Transverse colon (tissue), 4 donors: Measurements from ENCODE around the gene CLDN14. TPM values are rescaled to one million over a fixed set of nuclear protein-coding genes. Genes with fewer than 3 reads are reported as not detected.

Source experiments
- DNase-seq: peaks from one replicate; pipeline ENCODE4 v3.0.0-alpha.2; 2019
- H3K27ac ChIP-seq, 4 donors: fragments of 200-600 bp; sonication (generic); 2 replicates each; pipeline ENCODE4 v1.5.1; 2016 to 2018; ENCODE audit warnings: inconsistent platforms in 4 of 4
- H3K27me3 ChIP-seq: fragments of 200-600 bp; sonication (generic); 2 replicates; pipeline ENCODE4 v1.5.1; 2017; ENCODE audit warnings: inconsistent platforms
- H3K36me3 ChIP-seq, 4 donors: fragments of 200-600 bp; sonication (generic); 2 replicates each; pipeline ENCODE4 v1.5.1; 2017 to 2019; ENCODE audit warnings: inconsistent platforms in 4 of 4
- H3K4me1 ChIP-seq, 4 donors: fragments of 200-600 bp; sonication (generic); 2 replicates each; pipeline ENCODE4 v1.5.1; 2017 to 2020; ENCODE audit warnings: inconsistent platforms in 4 of 4
- H3K4me3 ChIP-seq, 4 donors: fragments of 200-600 bp; sonication (generic); 1 replicate in 1 of 4; 2 replicates in 3 of 4; pipeline versions ENCODE4 v1.5.1 to v1.6.1; 2017 to 2019; ENCODE audit warnings: inconsistent platforms in 4 of 4
- H3K9me3 ChIP-seq, 2 donors: fragments of 200-600 bp; sonication (generic); 2 replicates each; pipeline ENCODE4 v1.5.1; 2017 to 2019; ENCODE audit warnings: inconsistent platforms in 2 of 2
- CTCF ChIP-seq, 5 experiments: fragments of 200-600 bp in 3 of 5; fragments of 450-650 bp in 2 of 5; sonication (generic) in 3 of 5; IDR thresholded peaks; 1 replicate in 2 of 5; 2 replicates in 3 of 5; pipeline ENCODE4 v1.5.1; 2016 to 2017; ENCODE audit warnings: antibody characterized with exemption in 5 of 5, inconsistent platforms in 3 of 5, mild to moderate bottlenecking in 2 of 5, moderate library complexity in 1 of 5
- EP300 ChIP-seq: sonication (generic); formaldehyde crosslinking; IDR thresholded peaks from one replicate; pipeline ENCODE4 v1.6.1; 2017; ENCODE audit warnings: antibody characterized with exemption, low read depth
- POLR2A ChIP-seq: fragments of 450-650 bp; IDR thresholded peaks from one replicate; pipeline ENCODE4 v1.6.1; 2016; ENCODE audit warnings: antibody characterized with exemption, mild to moderate bottlenecking, moderate library complexity
- POLR2AphosphoS5 ChIP-seq, 3 donors: sonication (generic); formaldehyde crosslinking; IDR thresholded peaks; one replicate each; pipeline ENCODE4 v1.6.1; 2016; ENCODE audit warnings: antibody characterized with exemption in 3 of 3
- WGBS, 2 donors: methylation state at CpG; one replicate each; pipeline ENCODE4 v1.1.5; 2018; ENCODE audit warnings: low coverage in 1 of 2; 5-methylcytosine and 5-hydroxymethylcytosine counted together
- in situ Hi-C, 4 donors: fragments of 200-750 bp; cut with MboI; loops; one replicate each; pipeline versions ENCODE4 v1.15.0 to v1.15.1; 2017; ENCODE audit warnings: low sequenced_read_pairs in 3 of 4, low pct_ligation_motif_present in 1 of 4, low pct_unique_long_range_greater_than_20kb in 1 of 4
- intact Hi-C: fragments of 100-400 bp; cut with DNase I; formaldehyde crosslinking; loops from one replicate; pipeline ENCODE4 v1.15.1; 2023; ENCODE audit warnings: low total_unique reads
- total RNA-seq, 4 donors: library from RNA; depleted of rRNA; stranded (reverse); fragments of >200 nt; gene quantifications; one replicate each; pipeline ENCODE4 v1.1.0, GENCODE V29; 2016

CLDN14 gene
- total RNA-seq, 4 donors from 2014 or later: not detected

- Histone ChIP-seq H3K27me3 (no peaks in the 10 kb centered on the region), H3K4me3 (no peak overlapping the region), H3K4me1 (peaks cover 0 to 3% (median 0%) of the 10 kb centered on the region in 4 donors), H3K9me3 (no peaks in the 10 kb centered on the region), H3K36me3 (no peaks in the 10 kb centered on the region), H3K27ac (no peak overlapping the region)
- intact Hi-C loops: no loop called here
- TF ChIP-seq EP300 (no peak), CTCF (IDR thresholded peaks at IDR 0.05) (no peak), POLR2A (no peak)
- DNase-seq: no peak
- in situ Hi-C loops: no loop called here
- WGBS, 2 donors: 89% methylated on average over 10 of the region's 10 CpGs; no CpG with 5 or more reads in 1 of the 2 donors
These were observed 3.2 kb upstream of the CLDN14 start for GRCh38 chr21:36483095-36483494.

GRCh38 chr21:36482673-36483072, 2.8 kb upstream of the CLDN14 start:
- no peak overlapping the region for H3K27ac ChIP-seq
- intact Hi-C loops (no loop called here), in situ Hi-C loops (no loop called here)
- no peaks in the 10 kb centered on the region for H3K36me3 ChIP-seq
- H3K4me1 ChIP-seq: peaks cover 0 to 2% (median 0%) of the 10 kb centered on the region in 4 donors
- H3K27me3 ChIP-seq: no peaks in the 10 kb centered on the region
- H3K4me3 ChIP-seq: no peak overlapping the region
- DNase-seq: no peak
- H3K9me3 ChIP-seq: no peaks in the 10 kb centered on the region
- 53 to 72% methylated on average over 2 to 4 of the region's 4 CpGs for WGBS, 2 donors
- no peak for TF ChIP-seq CTCF (IDR thresholded peaks at IDR 0.05)
- no peak for TF ChIP-seq POLR2A
- TF ChIP-seq POLR2AphosphoS5 (IDR thresholded peaks at IDR 0.05): no peak
- no peak for TF ChIP-seq EP300

- Histone ChIP-seq H3K4me1 (no peaks in the 10 kb centered on the region), H3K36me3 (no peaks in the 10 kb centered on the region), H3K4me3 (no peak overlapping the region), H3K27me3 (no peaks in the 10 kb centered on the region), H3K27ac (no peak overlapping the region), H3K9me3 (no peaks in the 10 kb centered on the region)
- DNase-seq: no peak
- no peak for TF ChIP-seq POLR2A
- TF ChIP-seq CTCF (IDR thresholded peaks at IDR 0.05): no peak
- no peak for TF ChIP-seq EP300
- TF ChIP-seq POLR2AphosphoS5 (IDR thresholded peaks at IDR 0.05): no peak
- in situ Hi-C loops (no loop called here), intact Hi-C loops (no loop called here)
- WGBS, 2 donors: 72 to 74% methylated on average over 4 of the region's 4 CpGs
These were observed 2.3 kb upstream of the CLDN14 start for GRCh38 chr21:36482181-36482580.

GRCh38 chr21:36481639-36482038, 1.7 kb upstream of the CLDN14 start:
- H3K9me3 ChIP-seq: no peaks in the 10 kb centered on the region
- TF ChIP-seq EP300 (no peak), POLR2A (no peak), POLR2AphosphoS5 (IDR thresholded peaks at IDR 0.05) (no peak), CTCF (IDR thresholded peaks at IDR 0.05) (no peak)
- H3K36me3 ChIP-seq: no peaks in the 10 kb centered on the region
- H3K27me3 ChIP-seq: no peaks in the 10 kb centered on the region
- no peak overlapping the region for H3K4me3 ChIP-seq
- no peak for DNase-seq
- H3K27ac ChIP-seq: no peak overlapping the region
- intact Hi-C loops (no loop called here), in situ Hi-C loops (no loop called here)
- H3K4me1 ChIP-seq: no peaks in the 10 kb centered on the region
- WGBS, 2 donors: 76 to 94% methylated on average over 5 of the region's 5 CpGs
